ENCODE measurements around the gene PPP2R3B. TPM values are rescaled to one million over a fixed set of nuclear protein-coding genes. Genes with fewer than 3 reads are reported as not detected.

PPP2R3B gene
- total RNA-seq, 1 donor from 2014 or later = 43.4 TPM

DNA sequence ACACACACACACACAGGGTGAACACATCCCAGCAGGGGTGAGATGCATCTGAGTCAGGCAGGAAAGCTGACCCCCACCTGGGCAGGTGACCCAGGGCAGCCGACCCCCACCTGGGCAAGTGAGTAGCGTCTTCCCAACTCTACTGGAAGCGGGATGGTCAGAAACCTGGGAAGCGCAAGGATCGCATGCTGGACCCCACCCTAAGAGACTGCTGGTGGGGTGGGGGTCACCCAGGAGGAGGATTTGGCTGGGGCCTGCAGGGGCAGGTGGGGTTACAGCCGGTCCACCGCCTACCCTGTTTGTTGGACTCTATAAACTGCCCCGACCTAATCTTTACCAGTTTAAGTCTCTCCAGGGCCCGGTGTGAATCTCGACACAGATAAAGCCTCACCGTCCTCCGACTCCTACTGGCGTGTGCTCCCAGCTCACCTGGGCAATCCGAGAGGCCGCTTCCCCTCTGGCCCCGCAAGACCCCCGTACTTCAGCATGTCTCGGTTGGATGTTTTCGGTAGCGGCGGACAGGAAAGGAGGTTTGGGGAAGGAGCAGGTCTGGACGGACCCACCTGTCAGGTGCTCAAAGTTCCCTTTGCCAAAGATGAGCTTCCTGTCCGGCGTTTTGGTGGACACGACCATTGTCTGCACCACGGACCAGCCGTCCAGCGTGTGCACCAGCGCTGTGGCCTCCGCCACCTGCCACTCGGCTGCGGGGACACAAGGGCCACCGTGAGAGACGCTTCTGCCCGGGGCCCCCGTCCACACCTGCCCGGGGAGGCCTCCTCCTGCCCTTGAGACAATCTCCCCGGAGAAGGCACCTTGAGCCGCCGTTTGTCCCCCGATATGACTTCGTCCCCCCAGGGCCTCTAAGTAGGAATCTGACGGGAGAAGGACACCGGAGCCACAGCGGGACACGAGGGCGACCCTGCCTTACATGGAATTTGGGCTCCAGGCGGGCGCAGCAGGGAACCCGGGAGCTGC is 70.1 kb downstream of the PPP2R3B start:
- H3K27ac ChIP-seq = peak overlapping the region in 1 of 2 donors; percentile 96
- H3K9me3 ChIP-seq = no peaks in the 10 kb centered on the region
- no peaks in the 10 kb centered on the region for H3K27me3 ChIP-seq
- TF ChIP-seq, protein P1, sequence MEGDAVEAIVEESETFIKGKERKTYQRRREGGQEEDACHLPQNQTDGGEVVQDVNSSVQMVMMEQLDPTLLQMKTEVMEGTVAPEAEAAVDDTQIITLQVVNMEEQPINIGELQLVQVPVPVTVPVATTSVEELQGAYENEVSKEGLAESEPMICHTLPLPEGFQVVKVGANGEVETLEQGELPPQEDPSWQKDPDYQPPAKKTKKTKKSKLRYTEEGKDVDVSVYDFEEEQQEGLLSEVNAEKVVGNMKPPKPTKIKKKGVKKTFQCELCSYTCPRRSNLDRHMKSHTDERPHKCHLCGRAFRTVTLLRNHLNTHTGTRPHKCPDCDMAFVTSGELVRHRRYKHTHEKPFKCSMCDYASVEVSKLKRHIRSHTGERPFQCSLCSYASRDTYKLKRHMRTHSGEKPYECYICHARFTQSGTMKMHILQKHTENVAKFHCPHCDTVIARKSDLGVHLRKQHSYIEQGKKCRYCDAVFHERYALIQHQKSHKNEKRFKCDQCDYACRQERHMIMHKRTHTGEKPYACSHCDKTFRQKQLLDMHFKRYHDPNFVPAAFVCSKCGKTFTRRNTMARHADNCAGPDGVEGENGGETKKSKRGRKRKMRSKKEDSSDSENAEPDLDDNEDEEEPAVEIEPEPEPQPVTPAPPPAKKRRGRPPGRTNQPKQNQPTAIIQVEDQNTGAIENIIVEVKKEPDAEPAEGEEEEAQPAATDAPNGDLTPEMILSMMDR (IDR thresholded peaks at IDR 0.05) = no peak
- peaks cover 33 to 45% of the 10 kb centered on the region in 2 donors for H3K36me3 ChIP-seq
- intact Hi-C loops (cut with DNase I) = no loop called here
- DNase-seq (ENCODE audit: low spot score in 2 of 2) = no peak
- no peak overlapping the region for H3K4me3 ChIP-seq
- peaks cover 0 to 16% of the 10 kb centered on the region in 2 donors for H3K4me1 ChIP-seq

DNA sequence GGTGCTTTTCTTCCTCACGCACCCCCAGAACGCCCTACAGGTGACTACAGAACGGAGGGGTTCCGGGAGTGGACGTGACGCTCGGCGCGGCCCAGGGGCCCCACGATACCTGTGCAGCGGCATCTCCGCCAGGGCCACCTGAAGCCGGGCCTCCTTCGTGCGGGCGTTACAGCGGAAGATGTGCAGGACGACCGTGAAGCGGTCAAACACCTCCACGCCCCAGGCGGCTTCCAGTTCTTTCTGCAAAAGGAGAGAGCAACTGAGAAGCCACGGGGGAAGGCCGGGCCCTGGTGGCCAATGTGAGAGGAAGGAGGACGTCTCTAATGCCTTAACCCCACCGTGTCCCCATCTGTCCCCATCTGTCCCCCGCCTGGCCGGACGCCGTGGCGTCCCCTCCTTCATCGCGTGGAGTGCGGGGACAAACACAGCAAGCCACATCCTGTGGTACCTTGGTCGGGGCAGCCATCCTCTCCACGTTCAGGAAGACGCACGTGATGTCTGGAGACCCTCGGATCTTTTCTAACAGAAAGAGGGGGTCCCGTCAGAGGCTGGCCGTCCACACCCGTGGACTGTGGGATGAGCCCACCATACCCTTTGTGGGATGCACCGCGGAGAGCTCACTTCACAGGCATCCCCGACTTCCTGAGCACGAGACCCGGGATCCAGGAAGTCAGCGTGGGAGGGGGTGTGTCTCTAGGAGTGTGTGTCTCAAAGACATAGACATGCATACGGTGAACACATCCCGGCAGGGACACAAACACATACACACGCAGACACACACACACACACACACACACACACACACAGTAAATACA is 71.7 kb downstream of the PPP2R3B start:
- TF ChIP-seq, protein P1 (IDR thresholded peaks at IDR 0.05) = no peak
- no peaks in the 10 kb centered on the region for H3K27me3 ChIP-seq
- H3K4me3 ChIP-seq = no peak overlapping the region
- DNase-seq (ENCODE audit: low spot score in 2 of 2) = no peak
- peaks cover 43 to 58% of the 10 kb centered on the region in 2 donors for H3K36me3 ChIP-seq
- peaks cover 0 to 8% of the 10 kb centered on the region in 2 donors for H3K4me1 ChIP-seq
- no peaks in the 10 kb centered on the region for H3K9me3 ChIP-seq
- intact Hi-C loops (cut with DNase I) = no loop called here
- H3K27ac ChIP-seq = no peak overlapping the region

DNA sequence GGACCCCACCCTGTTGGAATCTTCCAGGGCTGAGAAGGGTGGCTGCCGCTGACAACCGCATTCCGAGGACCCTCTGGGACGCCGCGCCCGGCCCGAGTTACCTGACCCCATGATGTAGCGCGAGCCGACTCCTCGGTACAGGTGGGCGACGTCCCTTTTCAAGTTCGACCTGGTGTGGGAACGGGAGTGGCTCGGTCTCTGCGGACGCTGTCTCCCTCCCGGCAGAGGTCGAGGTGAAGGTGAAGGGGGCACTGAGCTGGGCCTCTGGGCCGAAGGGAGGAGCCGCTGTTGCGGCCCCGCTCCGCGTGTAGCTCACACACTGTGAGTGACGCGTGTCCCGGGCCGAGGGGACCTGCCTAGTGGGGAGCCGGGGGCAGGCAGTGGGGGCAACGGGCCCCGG is 72.7 kb downstream of the PPP2R3B start:
- Histone ChIP-seq H3K27me3 (no peaks in the 10 kb centered on the region), H3K27ac (no peak overlapping the region), H3K4me3 (no peak overlapping the region), H3K9me3 (no peaks in the 10 kb centered on the region), H3K36me3 (peaks cover 47 to 63% of the 10 kb centered on the region in 2 donors), H3K4me1 (no peaks in the 10 kb centered on the region)
- TF ChIP-seq, protein P1 (IDR thresholded peaks at IDR 0.05) = no peak
- no peak for DNase-seq (ENCODE audit: low spot score in 2 of 2)
- intact Hi-C loops (cut with DNase I) = no loop called here

DNA sequence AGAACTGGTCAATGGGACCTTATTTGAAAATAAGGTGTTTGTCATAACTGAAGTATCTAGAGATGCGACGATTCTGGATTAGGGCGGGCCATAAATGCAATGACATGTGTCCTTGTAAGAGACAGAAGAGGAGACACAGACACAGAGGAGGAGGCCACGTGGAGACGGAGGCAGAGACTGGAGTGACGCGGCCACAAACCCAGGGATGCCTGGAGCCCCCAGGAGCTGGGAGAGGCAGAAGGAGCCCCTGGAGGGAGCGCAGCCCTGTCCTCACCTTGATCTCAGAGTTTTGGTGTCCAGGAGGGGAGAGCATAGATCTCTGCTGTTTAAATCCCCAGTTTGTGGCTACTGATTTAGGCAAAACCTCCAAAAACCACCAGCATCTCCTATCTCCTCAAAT is 73.2 kb downstream of the PPP2R3B start:
- Histone ChIP-seq H3K27ac (no peak overlapping the region), H3K9me3 (no peaks in the 10 kb centered on the region), H3K4me1 (no peaks in the 10 kb centered on the region), H3K27me3 (no peaks in the 10 kb centered on the region), H3K4me3 (no peak overlapping the region), H3K36me3 (peaks cover 51 to 67% of the 10 kb centered on the region in 2 donors)
- TF ChIP-seq, protein P1 (IDR thresholded peaks at IDR 0.05) = no peak
- intact Hi-C loops (cut with DNase I) = no loop called here
- no peak for DNase-seq (ENCODE audit: low spot score in 2 of 2)

DNA sequence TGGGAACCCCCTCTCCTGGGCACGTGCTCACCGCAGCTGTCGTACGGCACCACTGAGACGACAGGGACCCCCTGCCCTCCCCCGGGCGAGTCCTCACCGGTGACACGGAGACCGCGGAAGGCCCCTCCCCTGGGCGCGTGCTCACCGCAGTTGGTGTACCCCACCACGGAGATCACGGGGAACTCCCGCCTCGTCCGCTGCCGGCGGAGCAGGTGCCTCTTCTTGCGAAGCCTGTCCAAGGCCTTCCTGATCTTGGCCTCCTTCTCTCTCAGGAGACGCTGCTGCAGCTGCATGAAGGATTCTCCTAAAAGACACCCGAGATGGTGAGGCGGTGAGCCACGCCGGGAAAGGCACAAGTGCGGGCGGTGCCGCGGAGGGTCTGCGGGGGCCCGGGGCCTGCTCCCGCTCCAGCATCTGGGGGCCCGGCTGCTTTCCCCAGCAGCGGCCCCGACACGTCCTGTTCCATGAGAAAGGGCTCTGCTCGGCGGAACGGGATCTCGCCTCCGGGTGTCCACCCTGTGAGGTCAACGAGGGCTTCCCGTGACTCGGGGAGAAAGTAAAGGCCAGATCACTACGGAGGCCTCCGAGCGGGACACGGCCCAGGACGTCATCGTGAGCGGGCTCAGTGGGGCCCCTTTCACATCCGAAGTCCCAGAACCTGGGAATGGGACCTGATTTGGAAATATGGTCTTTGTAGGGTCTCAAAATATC is 73.9 kb downstream of the PPP2R3B start:
- peaks cover 56 to 71% of the 10 kb centered on the region in 2 donors for H3K36me3 ChIP-seq
- DNase-seq (ENCODE audit: low spot score in 2 of 2) = no peak
- intact Hi-C loops (cut with DNase I) = no loop called here

More for the DNA sequence above, 73.9 kb downstream of the PPP2R3B start:
- TF ChIP-seq, protein P1 (IDR thresholded peaks at IDR 0.05) = no peak
- Histone ChIP-seq H3K4me1 (no peaks in the 10 kb centered on the region), H3K9me3 (no peaks in the 10 kb centered on the region), H3K27ac (no peak overlapping the region), H3K27me3 (no peaks in the 10 kb centered on the region), H3K4me3 (no peak overlapping the region)
